Retinal pigment epithelial cell (primary cell): ENCODE data around the gene RNF212B.
"Not testable (repeated sequence)": the region's sequence is repeated elsewhere in the genome, so short reads cannot be mapped to it uniquely, and the experiment has no call there.

Source experiments
- DNase-seq: peaks from one replicate; pipeline ENCODE4 v3.0.0-alpha.2; 2010; ENCODE audit warnings: low read depth
- H3K4me3 ChIP-seq: 2 replicates; pipeline ENCODE4 v1.5.1; 2011; ENCODE audit warnings: mild to moderate bottlenecking, low read length, control low read depth, moderate library complexity
- TF ChIP-seq, protein P1 (sequence below): conservative IDR thresholded peaks from 2 replicates; pipeline ENCODE4 v1.5.1; 2011; ENCODE audit warnings: low read depth, low read length, control low read depth, inconsistent platforms

Gene RNF212B

DNA sequence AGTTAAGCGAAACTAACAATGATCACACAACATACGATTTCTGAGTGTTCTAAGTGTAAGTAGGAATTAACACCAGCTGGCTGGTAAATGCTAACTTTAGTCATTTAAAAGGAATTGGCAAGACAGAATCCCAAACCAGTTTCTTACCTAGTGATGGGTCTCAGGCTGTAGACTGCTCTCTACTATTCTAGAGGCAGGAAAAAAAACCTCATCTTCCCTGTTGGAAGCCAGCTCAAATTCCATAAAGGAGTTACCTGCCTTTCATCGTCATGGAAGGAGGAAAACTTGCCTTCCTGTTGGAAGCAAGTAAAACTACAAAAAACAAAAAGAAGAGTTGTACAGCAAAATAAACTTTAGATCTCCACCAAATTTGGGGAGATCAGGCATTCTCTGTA lies 30.6 kb upstream of the RNF212B start:
- H3K4me3 ChIP-seq, result no peak overlapping the region
- DNase-seq, result no peak
- TF ChIP-seq, protein P1, sequence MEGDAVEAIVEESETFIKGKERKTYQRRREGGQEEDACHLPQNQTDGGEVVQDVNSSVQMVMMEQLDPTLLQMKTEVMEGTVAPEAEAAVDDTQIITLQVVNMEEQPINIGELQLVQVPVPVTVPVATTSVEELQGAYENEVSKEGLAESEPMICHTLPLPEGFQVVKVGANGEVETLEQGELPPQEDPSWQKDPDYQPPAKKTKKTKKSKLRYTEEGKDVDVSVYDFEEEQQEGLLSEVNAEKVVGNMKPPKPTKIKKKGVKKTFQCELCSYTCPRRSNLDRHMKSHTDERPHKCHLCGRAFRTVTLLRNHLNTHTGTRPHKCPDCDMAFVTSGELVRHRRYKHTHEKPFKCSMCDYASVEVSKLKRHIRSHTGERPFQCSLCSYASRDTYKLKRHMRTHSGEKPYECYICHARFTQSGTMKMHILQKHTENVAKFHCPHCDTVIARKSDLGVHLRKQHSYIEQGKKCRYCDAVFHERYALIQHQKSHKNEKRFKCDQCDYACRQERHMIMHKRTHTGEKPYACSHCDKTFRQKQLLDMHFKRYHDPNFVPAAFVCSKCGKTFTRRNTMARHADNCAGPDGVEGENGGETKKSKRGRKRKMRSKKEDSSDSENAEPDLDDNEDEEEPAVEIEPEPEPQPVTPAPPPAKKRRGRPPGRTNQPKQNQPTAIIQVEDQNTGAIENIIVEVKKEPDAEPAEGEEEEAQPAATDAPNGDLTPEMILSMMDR, result no peak

DNA sequence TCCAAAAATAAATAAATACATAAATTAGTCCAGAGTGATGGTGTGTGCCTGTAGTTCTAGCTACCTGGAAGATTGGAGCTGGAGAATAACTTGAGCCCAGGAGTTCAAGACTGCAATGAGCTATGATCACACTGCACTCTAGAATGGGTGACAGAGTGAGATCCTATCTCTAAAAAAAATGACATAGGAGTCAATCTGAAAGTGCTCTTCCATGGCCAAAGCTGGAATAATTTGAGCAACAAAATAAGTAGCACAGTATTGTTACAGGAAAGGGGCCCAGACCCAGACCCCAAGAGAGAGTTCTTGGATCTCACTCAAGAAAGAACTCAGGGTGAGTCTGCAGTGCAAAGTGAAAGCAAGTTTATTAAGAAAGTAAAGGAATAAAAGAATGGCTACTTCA lies 29.4 kb upstream of the RNF212B start:
- DNase-seq, result no peak
- no peak overlapping the region for H3K4me3 ChIP-seq
- TF ChIP-seq, protein P1, result no peak

DNA sequence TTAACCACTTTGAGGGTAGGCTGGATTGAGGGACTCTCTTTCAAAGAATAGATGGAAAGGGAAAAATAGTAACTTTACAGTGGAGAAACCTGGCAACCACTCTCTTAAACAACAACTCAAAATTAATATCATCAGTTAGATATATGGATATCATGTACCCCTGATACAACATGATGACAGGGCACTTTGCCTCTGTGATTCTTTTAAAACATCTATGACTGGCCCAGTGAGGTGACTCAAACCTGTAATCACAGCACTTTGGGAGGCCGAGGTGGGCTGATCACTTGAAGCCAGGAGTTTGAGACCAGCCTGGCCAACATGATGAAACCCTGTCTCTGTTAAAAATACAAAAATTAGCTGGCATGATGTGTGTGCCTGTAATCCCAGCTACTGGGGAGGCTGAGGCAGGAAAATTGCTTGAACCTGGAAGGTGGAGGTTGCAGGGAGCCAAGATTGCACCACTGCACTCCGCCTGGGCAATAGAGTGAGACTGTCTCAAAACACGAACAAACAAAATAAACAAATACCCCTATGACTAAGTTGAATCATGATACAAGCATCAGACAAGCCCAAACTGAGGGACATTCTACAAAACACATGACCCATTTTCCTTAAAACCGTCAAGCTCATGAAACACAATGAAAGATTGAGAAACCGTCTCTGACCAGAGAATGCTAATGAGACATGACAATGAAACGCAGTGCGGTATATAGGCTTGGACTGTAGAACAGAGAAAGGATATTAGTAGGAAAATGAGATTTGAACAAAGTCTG lies 27.9 kb upstream of the RNF212B start:
- TF ChIP-seq, protein P1, result no peak
- no peak overlapping the region for H3K4me3 ChIP-seq
- no peak for DNase-seq

DNA sequence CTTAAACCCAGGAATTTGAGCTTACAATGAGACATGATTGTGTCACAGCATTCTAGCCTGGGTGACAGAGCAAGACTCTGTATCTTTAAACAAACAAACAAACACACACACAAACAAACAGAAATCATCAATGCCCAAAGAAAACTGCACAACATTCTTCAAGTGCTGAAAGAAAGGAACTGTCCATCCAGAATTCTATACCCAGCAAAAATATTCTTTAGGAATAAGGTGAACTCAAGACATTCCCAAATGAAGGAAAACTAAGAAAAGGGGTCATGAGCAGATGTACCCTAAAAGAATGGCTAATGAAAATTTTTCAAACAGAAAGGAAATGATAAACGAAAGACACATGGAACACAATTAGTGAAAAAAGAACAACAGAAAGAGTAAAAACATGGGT lies 22.3 kb upstream of the RNF212B start:
- no peak for DNase-seq
- H3K4me3 ChIP-seq, result no peak overlapping the region
- TF ChIP-seq, protein P1, result no peak

DNA sequence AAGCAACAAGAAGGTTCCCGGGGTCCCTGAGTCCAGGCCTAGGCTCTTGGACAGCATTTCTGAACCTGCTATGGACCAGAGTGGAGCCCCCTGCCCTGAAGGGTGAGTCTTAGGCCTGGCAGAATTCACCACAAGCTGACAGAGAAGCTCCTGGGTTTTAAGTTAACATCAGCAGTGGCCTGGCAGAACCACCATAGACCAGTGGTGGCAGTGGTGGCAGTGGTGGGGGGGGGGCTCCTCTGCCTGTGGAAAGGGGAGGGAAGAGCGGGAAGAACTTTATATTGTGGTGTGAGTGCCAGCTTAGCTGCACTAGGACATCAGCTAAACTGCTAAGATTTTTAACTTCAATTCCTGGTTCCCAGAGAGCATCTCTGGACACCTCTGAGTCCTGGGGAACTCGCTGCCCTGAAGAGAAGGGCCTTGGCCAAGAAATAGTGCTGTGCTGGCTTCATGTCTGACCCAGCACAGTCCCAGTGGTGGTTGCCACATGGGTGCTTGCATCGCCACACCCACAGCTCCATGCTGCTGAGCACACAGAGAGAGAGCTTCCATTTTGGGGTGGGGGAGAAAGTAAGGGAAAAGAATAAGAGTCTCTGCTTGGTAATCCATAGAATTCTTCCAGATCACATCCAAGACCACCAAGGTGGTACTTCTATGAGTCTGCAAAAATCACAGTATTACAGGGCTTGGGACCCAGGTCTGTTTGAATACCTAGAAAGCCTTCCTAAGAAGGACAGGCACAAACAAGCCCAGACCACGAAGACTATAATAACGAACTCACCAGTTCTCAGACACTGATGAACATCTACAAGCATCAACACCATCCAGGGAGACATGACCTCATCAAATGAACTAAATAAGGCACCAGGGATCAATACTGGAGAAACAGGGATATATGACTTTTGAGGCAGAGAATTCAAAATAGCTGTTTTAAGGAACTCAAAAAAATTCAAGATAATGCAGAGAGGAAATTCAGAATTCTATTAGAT lies 20.4 kb upstream of the RNF212B start:
- TF ChIP-seq, protein P1, result no peak
- no peak overlapping the region for H3K4me3 ChIP-seq
- DNase-seq, result no peak

DNA sequence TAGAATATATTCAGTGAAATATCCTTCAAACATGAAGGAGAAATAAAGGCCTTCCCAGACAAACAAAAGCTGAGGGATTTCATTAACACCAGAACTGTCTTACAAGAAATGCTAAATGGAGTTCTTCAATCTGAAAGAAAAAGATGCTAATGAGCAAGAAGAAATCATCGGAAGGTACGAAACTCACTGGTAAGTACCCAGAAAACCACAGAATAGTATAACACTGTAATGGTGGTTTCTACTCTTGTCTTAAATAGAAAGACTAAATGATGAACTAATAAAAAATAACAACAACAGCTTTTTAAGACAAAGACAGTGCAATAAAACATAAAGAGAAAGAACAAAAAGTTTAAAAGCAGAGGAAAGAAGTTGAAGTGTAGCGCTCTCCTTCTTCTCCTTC lies 18.7 kb upstream of the RNF212B start:
- DNase-seq, result no peak
- H3K4me3 ChIP-seq, result no peak overlapping the region
- TF ChIP-seq, protein P1, result no peak

DNA sequence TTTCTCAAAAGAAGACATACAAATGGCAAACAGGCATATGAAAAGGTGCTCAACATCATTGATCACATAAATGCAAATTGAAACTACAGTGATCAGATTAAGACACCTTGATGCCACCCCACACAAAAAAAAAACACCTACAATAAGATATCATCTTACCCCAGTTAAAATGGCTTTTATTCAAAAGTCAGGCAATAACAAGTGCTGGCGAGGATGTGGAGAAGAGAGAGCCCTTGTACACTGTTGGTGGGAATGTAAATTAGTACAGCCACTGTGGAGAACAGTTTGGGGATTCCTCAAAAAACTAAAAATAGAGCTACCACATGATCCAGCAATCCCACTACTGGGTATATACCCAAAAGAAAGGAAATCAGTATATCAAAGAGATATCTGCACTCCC lies 12.8 kb upstream of the RNF212B start:
- H3K4me3 ChIP-seq, DNase-seq: not testable (repeated sequence)
